COLO829 (cell line): Measurements from ENCODE around the gene GRM7.

Experiments
- DNase-seq: peaks from one replicate; pipeline ENCODE4 v3.0.0; 2012; ENCODE audit warnings: low spot score

The GRM7 gene

DNA sequence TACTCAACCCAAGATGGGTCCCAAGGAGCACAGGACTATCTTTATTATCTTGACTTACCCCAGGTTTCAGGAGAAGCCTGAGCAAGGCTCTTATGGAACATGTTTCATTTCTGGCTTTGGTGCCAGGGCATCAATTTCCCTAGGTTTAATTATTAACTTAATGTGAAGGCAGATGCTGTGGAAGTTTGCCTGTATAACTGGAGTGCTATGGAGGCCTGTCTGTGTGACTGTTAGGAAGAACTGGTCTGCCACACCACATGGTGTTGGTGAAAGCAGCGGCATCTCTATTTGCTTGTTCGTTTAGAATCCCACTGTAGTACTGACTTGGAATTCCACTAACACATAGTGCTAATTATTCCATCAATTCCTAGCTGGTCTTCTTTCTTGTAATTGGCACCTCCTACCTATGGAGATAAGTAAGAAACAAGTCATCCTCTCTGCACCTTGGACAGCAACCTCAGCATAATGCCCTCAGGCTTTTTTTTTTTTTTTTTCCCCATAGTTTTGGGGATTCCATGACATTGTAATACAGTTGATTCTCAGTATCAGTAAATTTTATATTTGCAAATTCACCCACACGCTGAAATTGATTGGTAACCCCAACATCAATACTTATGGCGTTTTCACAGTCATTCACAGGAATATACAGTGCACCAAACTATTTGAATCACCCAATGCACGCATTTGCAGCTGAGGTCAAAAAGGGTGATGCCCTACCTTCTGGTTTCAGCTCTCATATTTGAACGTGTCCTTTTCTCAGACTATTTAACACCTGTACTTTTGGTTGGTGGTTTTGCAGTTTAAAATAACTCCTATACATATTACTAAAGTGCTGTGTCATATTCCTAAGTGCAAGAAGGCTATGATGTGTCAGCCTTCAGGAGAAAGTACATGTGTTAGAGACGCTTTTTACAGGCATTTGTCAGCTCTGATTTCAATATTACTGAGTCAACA, 867.9 kb downstream of the GRM7 start:
- no peak for DNase-seq

DNA sequence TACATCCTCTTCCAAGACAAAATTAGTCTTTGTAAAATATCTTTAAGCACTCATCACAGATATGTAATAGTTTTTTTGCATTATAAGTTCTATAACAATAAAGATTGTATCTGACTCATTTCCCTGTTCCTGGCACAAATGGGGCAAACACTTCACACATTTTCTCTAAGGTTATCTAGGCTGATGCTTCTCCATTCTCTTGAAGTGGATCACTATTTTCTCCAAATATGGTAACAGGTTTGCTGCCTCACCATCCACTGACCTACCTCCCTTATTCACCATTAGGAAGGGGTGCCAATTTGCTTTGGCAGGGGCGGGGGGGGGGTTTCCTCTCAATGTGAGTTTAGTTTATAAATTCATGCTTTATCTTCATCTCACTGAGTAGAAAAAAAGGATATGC, 873.0 kb downstream of the GRM7 start:
- no peak for DNase-seq

GRCh38 chr3:7734456-7734855, 873.5 kb downstream of the GRM7 start:
- DNase-seq = no peak

DNA sequence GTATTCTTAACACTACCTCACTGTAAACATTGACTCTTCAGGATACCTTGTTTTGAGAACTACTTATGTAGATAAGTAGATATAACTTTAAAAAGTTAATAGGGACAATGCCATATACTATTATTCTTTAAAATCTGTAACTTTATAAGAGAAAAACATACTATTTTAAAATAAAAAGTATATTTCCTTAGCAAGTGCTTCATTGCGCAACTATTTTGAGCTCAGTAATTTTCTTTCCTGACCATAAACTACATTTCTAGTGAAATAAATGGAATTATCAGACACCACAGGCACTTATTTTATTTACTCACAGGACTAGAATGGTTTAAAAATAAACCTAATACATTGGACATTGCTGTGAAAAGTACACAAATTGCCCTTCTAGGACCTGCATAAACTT, 876.3 kb downstream of the GRM7 start:
- no peak for DNase-seq

- no peak for DNase-seq
Observed at GRCh38 chr3:7739754-7740153, 878.8 kb downstream of the GRM7 start.

DNA sequence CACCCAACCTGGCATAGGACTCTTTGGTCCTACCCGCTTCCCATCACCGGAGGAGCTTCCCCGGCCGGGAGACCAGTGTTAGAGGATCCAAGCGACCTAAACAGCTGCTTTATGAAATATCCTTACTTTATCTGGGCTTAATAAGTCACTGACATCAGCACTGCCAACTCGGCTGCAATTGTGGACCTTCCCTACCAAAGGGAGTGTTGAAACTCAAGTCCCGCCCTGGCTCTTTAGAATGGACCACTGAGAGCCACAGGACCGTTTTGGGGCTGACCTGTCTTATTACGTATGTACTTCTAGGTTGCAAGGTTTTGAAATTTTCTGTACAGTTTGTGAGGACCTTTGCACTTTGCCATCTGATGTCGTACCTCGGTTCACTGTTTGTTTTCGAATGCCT, 879.5 kb downstream of the GRM7 start:
- DNase-seq = no peak

DNA sequence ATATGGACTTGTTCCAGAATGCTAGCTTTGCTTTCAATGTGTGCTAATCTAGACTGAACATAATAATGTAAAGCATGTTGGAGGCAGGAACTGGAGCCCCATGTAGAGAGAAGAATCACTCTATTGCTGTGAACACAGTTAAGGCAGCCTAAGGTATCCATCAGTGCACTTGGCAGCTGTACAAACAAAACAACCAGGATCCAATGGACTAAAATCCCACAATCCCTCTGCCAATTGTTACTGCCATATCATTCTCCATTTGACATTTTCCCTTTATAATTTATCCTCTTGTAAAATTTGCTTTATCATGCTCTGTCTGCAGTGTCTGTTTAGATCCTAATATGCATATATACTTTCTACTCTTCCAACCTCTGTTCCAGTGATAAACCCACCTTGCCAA, 883.9 kb downstream of the GRM7 start:
- DNase-seq = no peak

DNA sequence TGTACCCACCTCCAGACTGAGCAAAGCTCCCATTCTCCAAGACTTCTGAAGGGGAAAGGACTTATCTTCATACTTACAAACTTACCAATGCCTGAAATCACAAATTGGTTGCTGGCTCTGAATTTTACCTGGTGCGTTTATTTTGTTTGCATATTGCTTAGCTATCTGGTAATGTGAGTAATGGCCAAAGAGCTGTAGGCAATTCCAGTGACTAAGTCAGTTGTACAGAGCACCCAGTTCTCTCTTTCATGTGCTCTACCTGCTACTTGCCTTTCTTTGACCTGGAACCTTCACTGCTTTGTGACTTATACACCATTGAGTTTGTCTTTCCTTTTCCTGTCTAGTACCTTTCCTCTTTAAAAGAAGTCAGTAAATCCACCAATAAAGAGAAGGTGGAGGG, 884.8 kb downstream of the GRM7 start:
- no peak for DNase-seq

DNA sequence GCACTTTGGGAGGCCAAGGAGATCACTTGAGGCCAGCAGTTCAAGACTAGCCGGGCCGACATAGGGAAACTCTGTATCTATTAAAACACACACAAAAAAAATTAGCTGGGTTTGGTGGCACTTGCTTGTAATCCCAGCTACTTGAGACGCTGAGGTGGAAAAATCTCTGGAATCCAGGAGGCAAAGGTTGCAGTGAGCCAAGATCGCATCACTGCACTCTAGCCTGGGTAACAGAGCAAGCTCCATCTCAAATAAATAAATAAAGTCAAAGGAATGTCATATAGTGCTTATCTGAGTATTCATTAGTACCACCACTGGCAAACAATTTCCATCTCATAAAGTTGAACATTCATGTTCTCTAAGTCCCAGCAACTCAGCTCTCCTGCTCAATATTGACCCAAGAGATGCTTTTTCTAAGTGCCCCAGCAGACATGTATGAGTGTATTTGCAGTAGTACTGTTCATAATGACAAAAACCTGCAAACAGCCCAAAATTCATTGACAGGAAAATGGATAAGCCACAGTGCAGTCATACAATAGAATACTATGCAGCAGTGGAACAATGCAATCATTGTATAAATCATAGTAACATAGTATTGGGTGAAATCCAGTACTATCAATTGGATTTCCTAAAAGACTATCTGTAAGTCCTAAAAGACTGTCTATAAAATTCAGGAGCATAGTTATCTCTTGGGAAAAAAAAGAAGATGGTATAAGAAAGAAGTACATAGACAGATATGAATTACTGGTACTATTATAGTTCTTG, 889.2 kb downstream of the GRM7 start:
- DNase-seq = no peak

DNA sequence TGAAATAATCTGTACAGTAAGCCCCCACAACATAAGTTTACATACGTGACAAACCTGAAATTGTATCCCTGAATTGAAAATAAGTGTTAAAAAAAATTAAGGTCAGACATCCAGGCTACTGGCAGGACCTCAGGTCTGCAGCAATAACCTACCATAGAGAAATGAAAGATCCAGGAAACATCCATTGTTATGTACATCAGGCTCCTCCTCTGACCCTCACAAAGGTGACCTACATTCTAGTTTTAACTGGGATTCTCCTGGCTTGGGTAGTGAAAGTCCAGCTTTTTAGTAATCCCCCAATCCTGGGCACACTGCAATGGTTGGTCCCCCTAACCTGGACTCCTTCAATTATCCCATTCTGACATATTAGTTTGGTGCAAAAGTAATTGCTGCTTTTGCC, 891.1 kb downstream of the GRM7 start:
- DNase-seq = no peak

DNA sequence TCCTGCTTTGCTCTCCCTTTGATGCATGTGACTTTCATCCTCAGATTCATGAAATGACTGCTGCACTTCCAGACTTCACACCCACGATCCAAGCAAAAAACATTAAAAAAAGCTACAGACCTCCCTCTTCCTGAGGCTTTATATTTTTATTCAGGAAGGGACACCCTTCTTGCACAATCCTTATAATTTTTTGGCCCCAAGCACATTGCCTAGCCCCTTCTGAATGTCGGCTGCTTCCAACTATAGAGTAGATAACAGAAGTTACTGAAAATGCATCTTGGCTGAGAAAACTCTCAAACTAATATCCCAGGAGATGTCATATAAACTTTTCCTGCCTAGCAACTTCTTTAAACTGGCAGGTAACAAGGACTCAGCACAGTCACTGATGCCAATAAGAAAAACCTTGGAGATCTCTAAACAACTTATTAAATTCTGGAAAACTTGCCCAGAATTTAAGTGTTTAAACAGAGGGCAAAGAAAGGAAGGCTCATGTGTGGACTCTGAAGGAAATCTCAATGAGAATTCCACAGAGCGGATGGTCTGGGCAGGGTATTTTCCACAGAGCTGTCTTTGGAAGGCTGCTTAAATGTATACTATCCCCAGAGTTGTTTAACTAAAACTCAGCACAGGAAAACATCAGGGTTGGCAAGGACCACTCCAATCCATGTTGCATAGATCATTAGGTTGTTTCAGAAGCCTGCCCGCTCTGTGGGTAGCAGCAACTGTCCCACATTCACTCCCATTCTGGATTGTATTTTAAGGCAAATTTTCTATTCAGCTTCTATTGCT, 893.9 kb downstream of the GRM7 start:
- no peak for DNase-seq

GRCh38 chr3:7759630-7760029, 898.7 kb downstream of the GRM7 start:
- no peak for DNase-seq

GRCh38 chr3:7760718-7761117, 899.8 kb downstream of the GRM7 start:
- no peak for DNase-seq

GRCh38 chr3:7764115-7764514, 903.2 kb downstream of the GRM7 start:
- no peak for DNase-seq

- DNase-seq = no peak
Observed at GRCh38 chr3:7766530-7766929, 905.6 kb downstream of the GRM7 start.

GRCh38 chr3:7779331-7779730, 918.4 kb downstream of the GRM7 start:
- DNase-seq = no peak

DNA sequence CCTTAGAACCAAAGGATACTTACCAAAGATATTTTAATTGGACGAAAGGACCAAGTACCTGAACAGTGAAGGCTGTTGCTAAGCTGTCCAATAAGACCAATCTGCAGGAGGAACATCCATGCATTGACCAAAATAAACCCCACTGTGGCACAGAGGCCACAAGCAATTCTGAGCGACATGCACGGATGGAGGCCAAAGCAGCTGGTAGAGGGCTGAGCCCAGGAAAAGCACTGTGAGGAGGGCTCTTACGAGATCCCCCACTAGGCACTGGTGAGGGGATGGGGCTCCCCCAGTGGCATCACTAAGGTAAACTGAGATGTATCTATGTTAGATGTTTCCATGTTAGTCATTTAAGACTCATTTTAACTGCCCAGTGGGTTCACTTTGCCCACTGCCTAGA, 920.5 kb downstream of the GRM7 start:
- DNase-seq = no peak

DNA sequence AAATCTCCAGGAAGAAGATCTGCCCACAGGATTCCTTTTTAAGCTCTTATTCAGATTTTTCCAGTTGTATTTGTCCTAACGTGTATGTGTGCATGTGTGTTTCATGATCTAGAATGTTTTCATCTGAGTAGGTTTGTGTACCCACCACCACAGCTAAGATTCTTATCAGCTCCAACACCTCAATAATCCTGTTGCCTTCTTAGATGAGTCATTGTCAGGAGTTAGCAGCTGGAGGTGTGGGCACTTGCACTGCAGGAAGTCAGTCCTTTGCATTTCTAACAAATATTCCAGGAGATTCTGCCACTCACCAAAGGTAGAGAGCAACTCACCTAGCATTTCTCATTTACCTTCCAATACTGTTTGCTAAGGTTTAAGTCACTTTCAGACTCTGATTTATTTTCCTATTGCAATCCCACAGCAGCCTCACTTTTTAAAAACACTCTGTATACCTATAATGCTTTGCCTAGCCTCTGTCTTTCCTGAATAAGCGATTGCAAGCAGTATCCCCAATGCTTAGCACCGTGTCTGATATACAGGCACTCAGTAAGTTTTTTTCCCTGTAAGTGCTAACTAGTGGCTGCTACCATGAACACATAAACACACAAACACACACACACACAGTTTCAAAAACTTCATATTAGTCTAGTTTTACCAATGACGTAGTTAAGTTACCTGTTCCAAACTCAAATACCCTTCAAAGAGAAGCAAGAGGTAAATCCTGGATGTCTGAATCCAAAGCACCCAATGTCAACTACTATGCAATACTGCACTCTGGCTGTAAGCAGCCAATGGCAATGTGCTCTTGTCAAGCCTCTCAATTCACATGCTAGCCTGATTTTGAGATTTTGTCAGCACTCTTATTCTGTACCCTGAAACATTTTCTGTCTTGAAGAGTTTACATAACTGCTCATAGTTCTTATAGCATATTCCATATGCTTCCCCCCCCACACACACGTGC, 927.2 kb downstream of the GRM7 start:
- no peak for DNase-seq

- no peak for DNase-seq
Observed at GRCh38 chr3:7788881-7789280, 928.0 kb downstream of the GRM7 start.

DNA sequence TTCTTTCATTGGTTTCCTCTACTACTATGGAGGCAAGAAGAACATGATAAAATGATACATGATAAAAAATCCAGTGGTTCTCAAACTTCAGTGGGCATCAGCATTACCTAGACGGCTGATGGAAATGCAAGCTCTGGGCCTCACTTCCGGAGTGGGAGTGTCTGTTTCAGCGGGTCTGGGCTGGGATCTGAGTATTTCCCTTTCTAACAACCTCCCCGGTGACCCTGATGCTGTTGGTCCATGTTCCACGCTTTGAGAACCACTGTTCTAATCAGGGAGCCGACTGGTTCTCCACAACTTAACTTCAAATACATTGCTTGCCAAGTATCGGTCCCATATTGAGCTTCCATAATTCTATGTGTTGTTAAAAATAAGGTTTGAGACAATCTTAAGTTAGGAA, 928.4 kb downstream of the GRM7 start:
- no peak for DNase-seq

- DNase-seq = no peak
Observed at GRCh38 chr3:7790141-7790540, 929.2 kb downstream of the GRM7 start.
